ENCODE measurements around the gene ADORA3.

The ADORA3 gene

DNA sequence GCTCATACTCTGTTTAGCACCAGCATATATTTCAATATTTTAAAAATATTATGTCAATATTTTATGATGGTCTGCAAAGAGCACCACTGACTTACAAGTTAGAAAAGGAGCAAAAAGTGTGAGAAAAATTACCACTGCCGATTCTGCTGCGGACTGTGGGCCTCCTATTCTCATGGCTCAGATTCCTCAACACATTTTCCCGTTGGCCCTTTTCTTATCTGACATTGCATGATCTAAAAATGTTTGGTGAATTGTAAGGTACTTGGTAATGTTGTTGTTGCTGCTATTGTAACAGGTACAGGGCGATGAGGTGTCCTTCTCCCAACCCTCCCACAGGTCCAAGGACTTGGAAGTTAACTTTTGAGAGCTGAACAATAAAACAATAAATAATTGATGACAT is 28.9 kb downstream of the ADORA3 start:
- no peak for DNase-seq

DNA sequence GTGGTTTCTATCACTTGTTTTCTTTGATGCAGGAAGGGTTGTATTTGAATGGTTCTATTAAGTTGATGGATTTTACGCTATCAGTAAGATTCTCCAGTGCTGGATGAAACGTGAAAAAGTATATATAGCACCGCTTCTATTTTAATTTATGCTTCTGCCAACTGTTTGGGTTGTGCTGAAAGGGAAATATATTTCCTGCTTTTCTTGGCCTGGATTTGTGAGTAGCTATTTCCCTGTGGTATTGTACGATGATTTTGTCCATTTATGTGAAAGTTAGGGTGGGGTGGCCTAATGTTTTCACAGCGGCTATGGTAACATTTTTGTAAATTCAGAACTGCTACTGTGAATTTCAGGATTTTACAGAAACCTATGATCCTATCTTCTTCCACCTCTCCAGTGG is 29.3 kb downstream of the ADORA3 start:
- no peak for DNase-seq

GRCh38 chr1:111471538-111471937 is 31.9 kb downstream of the ADORA3 start:
- no peak for DNase-seq

- DNase-seq, result peak; percentile 60
These were observed 32.4 kb downstream of the ADORA3 start for GRCh38 chr1:111471012-111471411.

GRCh38 chr1:111470596-111470995 is 32.8 kb downstream of the ADORA3 start:
- DNase-seq, result no peak

GRCh38 chr1:111469539-111469938 is 33.9 kb downstream of the ADORA3 start:
- no peak for DNase-seq

DNA sequence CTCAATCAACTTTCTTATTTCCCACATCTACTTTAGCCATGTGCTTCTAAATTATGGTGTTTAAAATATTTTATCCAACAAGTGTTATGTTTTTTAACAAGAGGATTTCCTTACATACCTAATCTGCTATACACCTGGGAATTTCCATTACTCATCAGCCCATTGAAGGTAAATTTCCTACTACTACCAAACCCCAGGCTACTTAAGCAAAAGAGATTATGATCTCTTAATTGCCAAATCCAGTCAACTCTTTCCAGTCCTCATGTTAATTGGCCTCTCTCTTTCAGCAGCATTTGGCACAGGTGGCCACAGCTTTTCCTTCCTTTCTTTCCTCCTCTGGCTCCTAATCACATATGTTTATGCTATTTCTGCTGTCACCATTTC is 34.7 kb downstream of the ADORA3 start:
- DNase-seq, result no peak

GRCh38 chr1:111467865-111468716 is 35.3 kb downstream of the ADORA3 start:
- DNase-seq, result no peak

- DNase-seq, result no peak
These were observed 37.0 kb downstream of the ADORA3 start for GRCh38 chr1:111466480-111466879.

DNA sequence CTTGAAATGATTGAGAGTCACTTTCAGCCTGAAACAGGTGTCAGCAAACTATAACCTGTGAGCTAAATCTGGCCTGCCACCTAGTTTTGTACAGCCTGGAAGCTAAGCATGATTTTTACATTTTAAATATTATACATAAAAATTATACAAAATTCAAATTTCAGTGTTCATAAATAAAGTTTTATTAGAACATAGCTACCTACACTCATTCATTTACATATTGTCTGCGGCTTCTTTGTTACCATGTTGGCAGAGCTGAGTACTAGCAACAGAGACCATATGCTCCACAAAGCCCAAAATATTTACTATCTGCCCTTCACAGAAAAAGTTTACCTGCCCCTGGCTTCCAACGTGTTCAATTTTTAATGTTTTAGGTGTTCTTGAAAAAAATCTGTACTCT is 37.7 kb downstream of the ADORA3 start:
- no peak for DNase-seq

GRCh38 chr1:111463029-111463683 is 40.3 kb downstream of the ADORA3 start:
- no peak for DNase-seq

- DNase-seq, result no peak
These were observed 40.9 kb downstream of the ADORA3 start for GRCh38 chr1:111462370-111463028.

DNA sequence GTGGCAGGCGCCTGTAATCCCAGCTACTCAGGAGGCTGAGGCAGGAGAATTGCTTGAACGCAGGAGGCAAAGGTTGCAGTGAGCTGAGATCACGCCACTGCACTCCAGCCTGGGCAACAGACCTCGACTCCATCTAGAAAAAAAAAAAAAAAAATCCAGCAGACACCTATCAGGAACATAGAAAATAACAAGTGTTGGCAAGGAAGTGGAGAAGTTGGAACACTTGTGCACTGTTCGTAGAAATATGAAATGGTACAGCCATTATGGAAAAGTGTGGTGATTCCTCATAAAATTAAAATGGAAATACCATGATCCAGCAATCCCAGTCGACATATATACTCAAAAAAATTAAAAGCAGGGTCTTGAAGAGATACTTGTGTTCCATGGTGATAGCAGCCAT is 41.7 kb downstream of the ADORA3 start:
- no peak for DNase-seq

DNA sequence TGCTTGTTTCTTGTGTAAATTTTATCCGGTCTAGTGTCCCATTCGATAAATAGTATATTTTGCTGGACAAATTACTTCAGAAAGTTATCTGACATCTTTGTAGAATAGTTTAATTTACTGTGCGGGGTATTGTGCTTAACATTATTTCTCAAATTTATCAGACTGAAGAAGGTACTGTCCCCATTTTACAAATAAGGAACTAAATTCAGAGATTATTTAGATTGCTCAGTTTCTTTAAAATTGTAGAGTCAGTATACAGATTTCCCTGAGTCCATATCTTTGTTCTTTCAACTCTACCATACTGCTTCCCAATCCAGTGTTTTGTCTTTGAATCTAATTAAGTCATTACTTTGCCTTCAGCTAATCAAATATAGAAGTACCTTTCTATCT is 47.8 kb downstream of the ADORA3 start:
- no peak for DNase-seq

- no peak for DNase-seq
These were observed 48.4 kb downstream of the ADORA3 start for GRCh38 chr1:111454859-111455641.

DNA sequence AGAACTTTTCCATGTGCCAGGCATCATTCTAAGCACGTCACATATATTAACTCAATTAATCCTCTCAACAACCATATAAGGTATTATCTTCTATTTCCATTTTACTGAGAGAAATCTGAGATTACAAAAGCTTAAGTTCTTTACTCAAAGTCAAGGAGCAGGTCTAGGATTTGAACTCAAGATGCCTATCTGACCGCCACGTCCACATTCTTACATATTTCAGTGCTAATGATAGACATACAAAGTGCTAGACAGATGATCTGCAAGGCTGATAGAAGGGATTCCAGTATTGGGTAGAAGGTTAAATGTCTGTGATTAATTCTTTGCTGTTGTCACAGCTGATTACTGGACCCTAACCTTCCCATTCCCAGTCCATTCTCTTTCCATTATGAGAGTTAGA is 49.7 kb downstream of the ADORA3 start:
- no peak for DNase-seq

DNA sequence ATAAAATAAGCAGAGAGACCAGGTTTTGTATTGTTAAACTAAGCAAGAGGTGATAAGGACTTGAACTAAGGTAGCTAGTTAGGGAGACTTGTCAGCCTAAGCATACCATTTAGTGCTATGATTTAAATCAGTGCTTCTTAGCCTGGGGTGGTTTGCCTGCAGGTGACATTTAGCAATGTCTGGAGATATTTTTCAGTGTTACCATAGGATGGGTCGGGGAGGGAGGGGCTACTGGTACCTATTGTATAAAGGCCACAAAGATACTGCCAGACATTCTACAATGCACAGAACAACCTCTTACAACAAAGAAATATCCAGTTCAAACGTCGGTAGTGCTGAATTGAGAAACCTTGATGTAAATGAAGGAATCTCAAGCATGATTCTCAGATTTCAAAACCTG is 50.9 kb downstream of the ADORA3 start:
- no peak for DNase-seq

DNA sequence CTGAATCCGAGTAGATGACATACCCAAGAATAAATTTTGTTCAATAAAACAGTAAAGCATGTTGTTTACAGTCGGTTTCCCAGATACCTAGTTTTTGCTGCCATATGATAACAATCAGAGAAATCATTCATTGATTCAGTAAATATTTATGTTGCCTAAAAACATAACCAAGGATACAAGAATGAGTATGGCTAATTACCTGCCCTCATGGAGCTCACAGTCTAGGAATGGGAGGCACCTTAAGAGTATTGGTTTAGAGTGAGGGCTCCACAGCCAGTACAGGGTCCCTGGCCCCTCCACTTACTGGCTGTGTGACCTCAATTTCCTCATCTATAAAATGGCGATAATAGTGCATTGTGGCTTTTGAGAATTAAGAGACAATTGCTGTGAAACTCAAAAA is 53.2 kb downstream of the ADORA3 start:
- DNase-seq, result no peak

DNA sequence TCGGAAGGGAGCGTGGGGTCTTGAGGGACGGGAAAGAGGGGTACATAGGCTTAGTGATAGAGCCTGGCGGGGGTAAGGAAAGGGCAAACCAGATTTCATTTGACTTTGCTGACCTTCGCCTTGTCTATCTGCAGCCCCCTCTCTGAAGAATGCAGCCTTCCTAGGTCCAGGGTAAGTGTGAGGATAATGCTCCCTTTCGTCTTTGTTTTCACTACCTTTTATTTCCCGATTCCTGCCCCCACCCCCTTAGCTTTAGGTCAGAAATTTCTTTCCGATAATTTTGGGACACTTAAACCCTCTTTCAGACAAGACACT is 53.8 kb downstream of the ADORA3 start:
- DNase-seq, result no peak

All from stimulated activated CD4-positive, alpha-beta T cell treated with anti-CD3 and anti-CD28 coated beads, Interleukin-1b, Interleukin-23, amount 100 ng/mL, for 48 hours (primary cell).